Posterior cingulate gyrus (tissue), 11 donors: Measurements from ENCODE around the gene NRAS.

Source experiments
- DNase-seq, 10 donors: peaks; one replicate each; pipeline versions ENCODE4 v3.0.0 to v3.0.0-alpha.2; 2020 to 2021; ENCODE audit warnings: mixed read lengths in 3 of 10
- intact Hi-C: fragments of 100-400 bp; cut with DNase I; formaldehyde crosslinking; loops from one replicate; pipeline ENCODE4 v1.15.1; 2023

The NRAS gene

DNA sequence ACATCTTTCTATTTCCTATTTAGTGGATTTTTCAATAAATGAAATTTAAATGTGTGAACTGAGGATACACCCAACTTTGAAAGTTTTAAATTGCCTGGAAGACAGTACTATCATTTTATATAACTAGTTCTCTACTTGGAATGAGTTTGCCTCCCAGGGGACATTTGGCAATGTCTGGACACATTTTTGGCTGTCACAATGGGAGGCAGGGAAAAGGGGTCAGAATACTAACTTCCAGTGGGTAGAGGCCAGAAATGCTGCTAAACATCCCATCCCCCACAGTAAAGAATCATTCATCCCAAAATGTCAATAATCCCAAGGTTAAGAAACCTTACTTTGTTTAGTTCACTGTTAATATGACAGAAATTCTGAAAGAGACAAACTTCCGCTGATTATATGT, 13.2 kb upstream of the NRAS start:
- intact Hi-C loops = no loop called here
- DNase-seq = no peak

- DNase-seq = no peak
- intact Hi-C loops = no loop called here
These were observed 12.0 kb upstream of the NRAS start for GRCh38 chr1:114728553-114728952.

DNA sequence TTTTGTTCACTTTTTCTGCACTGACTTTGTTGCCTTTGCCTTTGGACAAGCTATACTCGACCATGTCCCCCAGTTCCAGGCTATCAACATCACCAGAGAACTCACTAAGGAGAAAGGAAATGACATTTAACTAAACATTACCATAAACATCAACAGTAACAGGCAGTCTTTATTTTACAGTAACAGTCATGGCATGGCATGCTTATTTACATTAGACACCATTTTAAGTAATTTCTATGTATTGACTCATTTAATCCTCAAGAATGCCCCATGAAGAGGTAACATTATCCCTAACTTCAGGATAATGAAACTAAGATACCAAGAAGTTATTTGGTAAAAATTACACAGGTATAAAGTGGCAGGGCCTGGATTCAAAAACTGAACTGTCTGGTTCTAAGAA, 8.7 kb upstream of the NRAS start:
- intact Hi-C loops = no loop called here
- DNase-seq = no peak

- DNase-seq = no peak
- intact Hi-C loops = no loop called here
These were observed 7.3 kb upstream of the NRAS start for GRCh38 chr1:114723915-114724314.

DNA sequence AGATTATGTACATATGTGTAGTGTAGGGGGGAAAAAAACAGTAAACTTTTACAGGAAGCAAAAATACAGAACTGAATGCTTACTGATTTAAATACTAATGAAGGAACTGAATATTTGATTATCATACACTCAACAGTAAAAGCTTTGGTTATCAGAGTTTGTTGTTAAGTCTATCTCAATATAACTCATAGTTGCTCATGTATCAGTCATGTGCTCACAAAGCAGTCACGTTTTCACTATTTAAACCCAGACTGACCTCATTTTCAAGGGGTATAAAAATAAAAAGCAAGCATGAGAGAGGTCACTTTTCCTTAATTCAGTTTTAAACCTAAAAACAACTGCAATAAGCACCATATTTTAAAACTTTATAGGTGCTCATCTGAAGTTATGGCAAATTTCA, 6.9 kb upstream of the NRAS start:
- DNase-seq = no peak
- intact Hi-C loops = no loop called here

DNA sequence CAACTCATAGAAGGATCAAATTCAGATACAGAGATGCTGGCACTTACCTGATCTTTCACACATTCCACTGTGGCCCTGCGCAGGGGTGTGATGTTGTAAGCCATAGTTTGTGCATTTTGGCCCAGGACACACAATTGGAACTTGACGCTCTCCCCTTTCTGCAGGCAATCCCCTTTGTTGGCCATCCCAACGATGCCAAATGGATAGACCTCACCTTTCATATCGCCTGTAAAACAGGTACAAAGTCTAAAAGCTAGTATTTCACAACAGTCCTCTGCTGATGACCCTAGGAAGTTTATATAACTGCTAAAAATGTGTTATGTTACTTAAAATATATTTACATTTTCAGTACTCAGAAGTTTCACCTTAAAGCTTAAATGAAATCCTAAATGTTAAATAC, 3.9 kb upstream of the NRAS start:
- DNase-seq = no peak
- intact Hi-C loops = no loop called here

DNA sequence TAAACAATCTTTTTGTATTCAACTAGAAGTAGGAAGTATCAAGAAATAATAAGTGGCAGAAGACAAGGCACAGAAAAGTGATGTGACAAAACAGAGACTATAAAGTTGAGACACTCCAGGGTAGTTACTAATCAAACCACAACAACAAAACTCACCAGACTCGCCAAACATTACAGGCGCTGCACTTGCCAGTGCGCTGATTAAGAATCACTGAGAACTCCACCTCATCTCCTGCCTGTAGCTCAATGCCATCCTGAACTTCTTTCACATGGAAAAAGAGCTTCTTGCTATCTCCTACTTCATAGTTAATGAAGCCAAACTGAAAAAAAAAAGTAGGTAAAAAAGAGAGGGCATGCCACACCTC, 2.8 kb upstream of the NRAS start:
- no peak for DNase-seq
- intact Hi-C loops = loop anchor here (5.0 kb wide), 1 partner anchor 907 kb away; the partner anchor contains the start of gene RSBN1

- intact Hi-C loops = loop anchor here (5.0 kb wide), 1 partner anchor 907 kb away; the partner anchor contains the start of gene RSBN1
- DNase-seq = no peak
These were observed 2.3 kb upstream of the NRAS start for GRCh38 chr1:114718661-114719423.

- intact Hi-C loops = loop anchor here (1.0 to 5.0 kb wide), 3 partner anchors 41 to 904 kb away; partner anchors contain the start of genes BCAS2, CSDE1 and RSBN1
- no peak for DNase-seq
These were observed 643 bp downstream of the NRAS start for GRCh38 chr1:114715952-114716303.

DNA sequence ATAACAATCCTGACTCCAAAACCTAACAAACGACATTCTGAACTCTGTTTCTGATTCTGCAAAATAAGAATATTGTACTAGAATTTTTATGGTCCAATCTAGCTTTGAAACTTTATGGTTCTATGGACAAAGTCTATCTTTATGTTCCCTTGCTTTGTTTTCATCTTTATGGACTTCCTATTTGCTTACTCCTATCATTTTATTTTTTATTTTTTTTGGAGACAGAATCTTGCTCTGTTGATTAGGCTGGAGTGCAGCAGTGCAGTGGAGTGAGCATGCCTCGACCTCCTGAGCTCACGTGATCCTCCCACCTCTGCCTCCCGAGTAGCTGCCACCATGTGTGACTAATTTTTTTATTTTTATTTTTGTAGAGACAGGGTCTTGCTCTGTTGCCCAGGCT, 3.6 kb downstream of the NRAS start:
- DNase-seq = no peak
- intact Hi-C loops = no loop called here

GRCh38 chr1:114710360-114710759, 6.2 kb downstream of the NRAS start:
- DNase-seq = no peak
- intact Hi-C loops = no loop called here

- DNase-seq = no peak
- intact Hi-C loops = no loop called here
These were observed 9.0 kb downstream of the NRAS start for GRCh38 chr1:114707604-114708003.

GRCh38 chr1:114703242-114703641, 13.3 kb downstream of the NRAS start:
- no peak for DNase-seq
- intact Hi-C loops = no loop called here

DNA sequence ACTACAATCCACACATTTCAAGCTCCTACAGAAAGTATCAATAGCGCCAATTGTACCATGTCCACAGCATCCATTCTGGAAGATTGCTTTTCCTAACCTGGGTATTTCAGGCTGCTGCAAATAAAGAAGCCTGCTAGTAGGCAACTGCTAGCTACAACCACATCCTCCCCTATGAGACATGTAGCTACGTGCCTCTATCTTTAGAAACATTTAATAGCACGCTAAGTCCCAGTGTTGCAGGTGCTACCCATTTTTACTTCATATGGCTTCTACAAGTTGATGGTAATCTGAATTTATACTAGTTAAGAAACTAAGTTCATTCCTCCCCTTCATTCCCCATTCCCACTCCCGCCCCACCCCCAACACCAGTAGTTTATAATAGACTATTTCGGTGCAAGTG, 13.8 kb downstream of the NRAS start:
- no peak for DNase-seq
- intact Hi-C loops = no loop called here

DNA sequence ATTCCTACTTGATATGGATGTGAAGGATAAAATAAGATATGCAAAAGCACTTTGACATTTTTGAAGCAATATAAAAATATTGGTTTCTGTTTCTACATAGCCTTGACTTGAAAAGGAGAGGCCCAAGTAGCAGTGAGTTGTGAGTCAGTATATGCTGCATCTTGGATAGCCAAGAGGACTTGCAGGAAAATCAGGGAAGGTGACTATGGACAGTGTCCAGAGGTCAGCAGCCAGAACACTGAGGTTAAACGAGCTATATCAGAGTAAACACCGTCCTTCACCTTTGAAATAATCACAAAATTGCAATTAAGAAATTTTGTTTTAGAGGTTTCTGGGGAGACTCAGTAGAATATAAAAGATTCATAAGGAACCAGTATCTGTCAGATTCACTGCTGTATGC, 14.6 kb downstream of the NRAS start:
- intact Hi-C loops = no loop called here
- no peak for DNase-seq

- intact Hi-C loops = no loop called here
- DNase-seq = no peak
These were observed 16.5 kb downstream of the NRAS start for GRCh38 chr1:114700036-114700600.

- no peak for DNase-seq
- intact Hi-C loops = no loop called here
These were observed 19.8 kb downstream of the NRAS start for GRCh38 chr1:114696810-114697209.

- intact Hi-C loops = no loop called here
- DNase-seq = no peak
These were observed 21.0 kb downstream of the NRAS start, which contains the start of gene AMPD1 for GRCh38 chr1:114695430-114696058. AMPD1 (minus strand) TSS chr1:114695546; CDS start chr1:114695471, 75 bp downstream.

DNA sequence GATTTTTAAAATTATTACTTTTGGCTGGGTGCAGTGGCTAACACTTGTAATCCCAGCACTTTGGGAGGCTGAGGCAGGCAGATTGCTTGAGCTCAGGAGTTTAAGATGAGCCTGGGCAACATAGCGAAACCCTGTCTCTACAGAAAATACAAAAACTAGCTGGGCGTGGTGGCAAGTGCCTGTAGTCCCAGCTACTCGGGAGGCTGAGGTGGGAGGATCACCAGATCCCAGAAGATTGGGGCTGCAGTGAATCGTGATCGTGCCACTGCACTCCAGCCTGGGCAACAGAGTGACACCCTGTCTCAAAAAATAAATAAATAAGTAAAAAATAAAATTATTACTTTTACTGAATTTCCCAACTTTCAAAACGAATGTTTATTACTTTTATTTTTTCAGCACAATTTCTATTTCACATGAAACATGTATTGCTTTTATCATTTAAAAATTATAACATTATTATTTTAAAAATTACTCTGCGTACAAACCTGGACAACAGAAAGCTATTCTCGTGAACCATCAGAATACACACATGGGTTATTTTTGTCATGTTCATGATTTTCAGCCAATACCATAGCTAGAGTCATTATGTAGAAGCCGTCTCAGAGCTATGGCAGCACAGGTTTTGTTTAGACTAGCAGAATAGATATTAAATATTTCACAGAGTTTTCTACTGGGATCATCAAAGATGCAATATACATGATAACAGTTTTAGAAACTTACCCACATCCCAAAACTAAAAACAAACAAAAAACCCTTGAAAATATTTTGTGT, 21.8 kb downstream of the NRAS start:
- intact Hi-C loops = no loop called here
- no peak for DNase-seq

DNA sequence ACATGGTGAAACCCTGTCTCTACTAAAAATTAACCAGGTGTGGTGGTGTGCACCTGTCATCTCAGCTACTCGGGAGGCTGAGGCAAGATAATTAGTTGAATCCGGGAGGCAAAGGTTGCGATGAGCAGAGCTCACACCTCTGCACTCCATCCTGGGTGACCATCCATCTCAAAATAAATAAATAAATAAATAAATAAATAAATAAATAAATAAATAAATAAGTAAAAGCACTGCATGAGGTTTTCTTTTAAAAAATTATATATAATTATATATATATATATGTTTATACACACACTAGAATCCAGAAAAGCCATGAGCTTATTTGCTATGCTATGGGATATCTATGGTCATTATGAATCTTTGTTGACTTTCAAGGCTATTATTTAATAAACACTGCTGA, 23.6 kb downstream of the NRAS start:
- DNase-seq = no peak
- intact Hi-C loops = no loop called here

DNA sequence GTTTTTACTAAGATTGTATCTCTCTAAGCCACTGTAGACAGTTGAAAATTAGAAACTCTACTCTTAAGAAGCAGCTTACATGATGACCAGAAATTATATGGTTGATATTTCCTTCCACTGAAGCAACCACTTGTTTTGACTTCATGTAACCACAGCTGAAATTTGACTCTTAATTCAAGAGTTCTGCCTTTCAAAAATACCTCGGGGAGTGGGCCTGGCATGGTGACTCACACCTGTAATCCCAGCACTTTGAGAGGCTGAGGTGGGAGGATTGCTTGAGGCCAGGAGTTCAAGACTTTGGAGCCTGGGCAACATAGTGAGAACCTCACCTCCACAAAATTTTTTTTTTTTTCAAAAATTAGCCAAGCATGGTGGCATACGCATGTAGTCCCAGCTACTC, 25.5 kb downstream of the NRAS start:
- DNase-seq = no peak
- intact Hi-C loops = no loop called here
